NCI-H2196 (cell line): ENCODE measurements around the gene CDC73.
"Not testable (repeated sequence)": the region's sequence is repeated elsewhere in the genome, so short reads cannot be mapped to it uniquely, and the experiment has no call there.

Source experiments
- DNase-seq: peaks from one replicate; lab custom pipeline; 2025; ENCODE audit not compliant: unreplicated experiment; lab: John Stamatoyannopoulos, UW

Gene CDC73

DNA sequence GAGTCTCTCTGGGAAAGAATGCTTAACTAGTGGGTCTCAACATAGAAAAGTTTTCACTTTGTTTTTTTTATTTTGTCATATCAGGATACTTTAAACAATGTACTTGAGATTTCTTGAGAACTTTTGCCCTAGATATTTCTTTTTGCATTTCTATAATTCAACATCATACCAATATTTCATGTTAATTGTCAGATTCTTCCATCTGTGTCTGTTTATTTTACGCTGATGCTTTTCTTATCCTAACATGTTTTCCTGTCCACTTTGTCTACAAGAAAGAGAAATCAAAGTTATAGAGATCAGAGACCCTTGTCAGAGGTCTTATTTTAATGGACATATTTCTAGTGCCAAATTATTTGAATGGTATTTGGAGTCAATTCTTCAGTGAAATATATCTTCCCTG, 160.1 kb downstream of the CDC73 start:
- DNase-seq, result no peak

DNA sequence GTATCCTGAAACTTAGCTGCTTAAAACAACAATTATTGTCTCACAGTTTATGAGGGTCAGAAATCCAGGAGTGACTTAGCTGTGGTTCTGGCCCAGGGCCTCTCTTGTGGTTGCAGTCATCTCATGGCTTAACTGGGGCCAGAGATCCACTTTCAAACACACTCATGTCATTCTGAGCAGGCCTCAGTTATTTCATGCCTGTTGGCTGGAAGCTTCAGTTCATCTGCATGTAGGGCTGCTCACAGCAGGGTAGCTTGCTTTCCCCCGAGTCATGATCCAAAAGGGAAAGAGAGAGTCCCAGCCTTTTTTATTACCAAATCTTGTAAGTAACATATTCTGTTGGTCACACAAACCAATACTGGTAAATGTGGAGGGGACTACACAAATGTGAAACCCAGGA, 161.2 kb downstream of the CDC73 start:
- no peak for DNase-seq

DNA sequence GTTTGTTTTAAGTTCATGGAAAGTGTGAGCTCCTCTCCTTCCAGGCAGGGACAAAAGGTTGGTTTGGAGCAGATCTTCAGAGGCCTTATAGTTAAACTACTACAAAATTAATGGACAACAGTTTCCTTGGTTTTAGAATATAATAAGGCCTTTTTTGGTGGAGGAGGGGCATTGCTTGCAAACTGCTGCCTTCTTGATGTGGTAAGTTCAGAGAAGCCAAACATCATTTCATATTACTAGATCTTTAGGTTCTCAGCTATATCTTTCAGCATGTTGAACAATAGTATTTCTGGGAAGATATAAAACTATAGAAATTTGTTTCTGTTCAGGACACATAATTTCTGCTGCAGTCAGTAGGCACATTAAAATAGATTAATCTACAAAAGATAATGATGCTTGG, 162.4 kb downstream of the CDC73 start:
- no peak for DNase-seq

DNA sequence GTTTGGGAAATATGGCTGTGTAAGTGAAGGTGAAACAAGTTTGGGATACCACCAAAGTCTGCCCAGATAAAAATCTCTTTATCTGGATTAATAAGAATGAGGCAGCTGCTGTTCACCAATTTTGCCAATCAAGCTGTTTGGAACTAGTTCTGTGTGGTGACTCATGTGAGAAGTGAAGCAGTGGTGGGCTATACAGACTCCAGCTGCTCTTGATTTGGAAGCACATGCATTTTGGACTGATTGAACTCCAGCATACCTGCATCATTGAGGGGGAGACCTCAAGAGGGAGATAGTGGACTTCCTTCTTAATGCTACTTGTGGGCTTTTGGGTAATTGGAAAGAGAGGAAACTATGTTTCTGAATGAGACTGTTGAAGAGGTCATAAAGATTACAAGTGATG, 163.8 kb downstream of the CDC73 start:
- no peak for DNase-seq

DNA sequence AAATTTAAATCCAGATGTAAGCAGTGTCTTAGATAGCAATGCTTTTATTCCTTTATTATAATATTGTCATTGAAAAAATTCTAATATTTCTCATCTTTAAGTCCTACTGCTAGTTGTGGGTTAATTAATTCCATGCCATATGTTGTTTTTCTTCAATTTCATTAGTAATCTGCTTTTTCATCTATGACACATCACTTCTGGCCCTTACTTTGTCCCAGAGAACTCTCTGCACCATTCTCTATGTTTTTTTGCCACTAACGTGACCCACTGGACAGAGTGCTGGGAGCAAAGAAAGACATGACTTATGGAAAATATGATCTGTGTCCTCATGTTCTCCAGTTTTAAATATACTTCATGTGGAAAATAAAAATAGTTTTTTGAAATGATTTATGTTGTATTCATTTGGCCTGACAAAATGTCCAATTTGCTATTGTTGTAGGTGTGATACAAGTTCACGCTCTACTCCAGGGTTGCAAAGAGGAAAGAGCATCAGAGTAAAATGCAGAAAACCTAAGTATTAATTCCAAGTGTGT, 166.8 kb downstream of the CDC73 start:
- not testable (repeated sequence) for DNase-seq

DNA sequence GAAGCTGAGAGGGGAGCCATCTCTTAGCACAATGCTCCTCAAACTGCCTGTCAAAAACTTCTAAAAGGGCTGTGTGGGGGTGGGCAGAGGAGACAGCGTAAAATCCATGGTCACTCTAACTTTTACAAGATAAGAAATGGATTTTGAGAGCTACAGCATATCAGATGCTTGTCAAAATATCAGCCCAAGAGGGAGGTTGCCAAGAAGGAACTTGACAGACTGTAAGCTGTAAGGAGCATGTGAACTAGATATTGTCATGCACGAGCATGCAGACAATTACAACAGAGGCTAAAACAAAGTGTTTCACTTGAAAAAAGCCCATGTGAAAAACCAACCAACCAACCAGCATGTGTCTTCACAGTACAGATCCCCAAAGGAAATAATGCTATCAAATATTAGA, 171.9 kb downstream of the CDC73 start:
- no peak for DNase-seq

DNA sequence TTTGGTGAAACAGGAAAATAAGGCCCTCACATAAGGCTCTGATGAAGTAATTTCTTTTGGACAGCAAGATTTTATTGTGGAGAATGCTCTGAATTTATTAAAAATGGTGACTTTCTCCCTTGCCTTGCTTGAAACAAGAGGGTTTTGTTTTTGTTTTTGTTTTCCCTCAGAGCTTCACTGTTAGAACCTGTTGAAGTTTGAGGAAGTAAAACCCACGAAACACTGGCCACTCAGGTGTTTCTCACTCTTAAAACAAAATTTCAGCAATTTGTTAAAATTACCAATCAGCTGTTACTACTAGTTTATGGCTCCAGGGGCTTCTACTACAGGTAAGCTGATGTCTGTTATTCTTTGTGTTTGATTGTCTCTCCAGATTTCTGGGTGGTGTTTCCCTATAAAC, 177.2 kb downstream of the CDC73 start:
- DNase-seq, result no peak

DNA sequence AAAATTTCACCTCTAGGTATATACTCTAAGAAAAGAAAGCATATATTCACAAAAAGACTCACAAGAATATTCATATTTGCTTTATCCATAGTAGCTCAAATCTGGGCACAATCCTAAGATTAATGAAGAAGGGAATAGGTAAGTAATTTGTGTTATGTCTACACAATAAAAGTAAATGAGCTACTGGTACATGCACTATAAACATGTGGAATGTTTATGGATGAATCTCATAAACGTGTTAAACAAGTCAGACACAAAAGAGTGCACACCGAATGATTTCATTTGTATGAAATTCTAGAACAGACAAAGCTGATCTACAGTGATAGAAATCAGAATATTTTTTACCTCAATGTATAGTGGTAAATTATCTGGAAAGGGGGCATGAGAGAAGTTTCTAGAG, 179.9 kb downstream of the CDC73 start:
- no peak for DNase-seq

DNA sequence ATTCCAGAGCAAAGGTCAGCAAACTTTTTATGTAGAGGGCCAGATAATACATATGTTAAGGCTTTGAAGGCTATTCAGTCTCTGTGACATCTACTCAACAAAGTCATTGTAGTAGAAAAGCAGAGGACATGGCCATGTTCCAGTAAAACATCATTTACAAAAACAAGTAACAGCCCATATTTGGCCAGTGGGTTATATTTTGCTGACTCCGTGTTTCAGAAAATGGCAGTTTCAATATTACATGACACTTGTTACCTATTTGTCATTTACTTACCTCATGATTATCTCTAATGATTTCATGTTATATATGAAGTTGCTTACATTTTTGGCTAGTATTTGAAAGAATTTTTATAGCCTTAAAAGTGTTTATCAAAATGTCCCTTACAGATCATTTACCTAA, 182.0 kb downstream of the CDC73 start:
- no peak for DNase-seq
